ENCODE data around the gene EVX2. TPM values are rescaled to one million over a fixed set of nuclear protein-coding genes. Genes with fewer than 3 reads are reported as not detected.

Gene EVX2
- total RNA-seq, 5 donors from 2014 or later (not counting 1 experiment from before 2014, with no cell fraction given) = not detected

DNA sequence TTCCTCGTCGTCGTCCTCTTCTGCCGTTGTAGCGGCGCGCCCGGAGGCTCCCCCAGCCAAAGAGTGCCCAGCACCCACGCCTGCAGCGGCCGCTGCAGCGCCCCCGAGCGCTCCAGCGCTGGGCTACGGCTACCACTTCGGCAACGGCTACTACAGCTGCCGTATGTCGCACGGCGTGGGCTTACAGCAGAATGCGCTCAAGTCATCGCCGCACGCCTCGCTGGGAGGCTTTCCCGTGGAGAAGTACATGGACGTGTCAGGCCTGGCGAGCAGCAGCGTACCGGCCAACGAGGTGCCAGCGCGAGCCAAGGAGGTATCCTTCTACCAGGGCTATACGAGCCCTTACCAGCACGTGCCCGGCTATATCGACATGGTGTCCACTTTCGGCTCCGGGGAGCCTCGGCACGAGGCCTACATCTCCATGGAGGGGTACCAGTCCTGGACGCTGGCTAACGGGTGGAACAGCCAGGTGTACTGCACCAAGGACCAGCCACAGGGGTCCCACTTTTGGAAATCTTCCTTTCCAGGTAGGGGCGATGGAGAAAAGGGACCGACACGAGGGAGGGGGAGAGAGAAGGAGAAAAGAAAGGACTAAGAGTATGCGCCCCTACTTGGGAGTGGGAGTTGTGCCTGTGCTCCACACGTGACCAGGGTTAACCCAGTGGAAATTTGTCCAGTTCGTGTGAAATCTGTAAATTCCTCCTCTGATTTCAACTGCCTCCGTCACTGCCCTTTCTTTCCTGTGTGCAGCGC lies 9.6 kb upstream of the EVX2 start:
- H3K27ac ChIP-seq (ENCODE audit: low read length) = no peak overlapping the region
- CTCF ChIA-PET = no interaction called here
- WGBS (ENCODE audit: insufficient coverage) = 7% methylated on average over 49 of the region's 53 CpGs
- no peaks in the 10 kb centered on the region for H3K36me3 ChIP-seq (ENCODE audit: control insufficient read depth in 2 of 2, extremely low read depth in 1 of 2, insufficient read depth in 1 of 2, low read length in 1 of 2)
- DNase-seq (peak in 2 of 35 experiments; percentile 12 to 24), ATAC-seq (replicated peaks in 1 of 4) (peak in 1 of 4 experiments; percentile 14)
- no peaks in the 10 kb centered on the region for H3K9me3 ChIP-seq
- H3K27me3 ChIP-seq (replicated peaks in 1 of 2; ENCODE audit: control insufficient read depth in 2 of 2, extremely low read depth in 1 of 2, insufficient read depth in 2 of 2, low read length in 1 of 2) = peaks cover 38 to 67% of the 10 kb centered on the region in 2 experiments
- POLR2A ChIA-PET = no interaction called here
- H3K4me3 Mint-ChIP-seq = peak overlapping the region in 1 of 3 donors; percentile 62
- peaks cover 0 to 3% (median 0%) of the 10 kb centered on the region in 3 donors for H3K9me3 Mint-ChIP-seq
- peaks cover 8 to 31% of the 10 kb centered on the region in 2 experiments for H3K4me1 ChIP-seq (ENCODE audit: control insufficient read depth in 1 of 2, extremely low read depth in 1 of 2, insufficient read depth in 2 of 2, low read length in 2 of 2)
- H3K36me3 Mint-ChIP-seq = no peaks in the 10 kb centered on the region
- peaks cover 36 to 38% (median 37%) of the 10 kb centered on the region in 3 donors for H3K4me1 Mint-ChIP-seq
- peaks cover 83 to 92% of the 10 kb centered on the region in 2 donors for H3K27me3 Mint-ChIP-seq
- H3K4me3 ChIP-seq (ENCODE audit: control insufficient read depth in 1 of 2, extremely low read depth in 1 of 2, low read length in 1 of 2) = peak overlapping the region in 1 of 2 donors; percentile 39
- H3K27ac Mint-ChIP-seq = peak overlapping the region in 1 of 2 donors; percentile 71

DNA sequence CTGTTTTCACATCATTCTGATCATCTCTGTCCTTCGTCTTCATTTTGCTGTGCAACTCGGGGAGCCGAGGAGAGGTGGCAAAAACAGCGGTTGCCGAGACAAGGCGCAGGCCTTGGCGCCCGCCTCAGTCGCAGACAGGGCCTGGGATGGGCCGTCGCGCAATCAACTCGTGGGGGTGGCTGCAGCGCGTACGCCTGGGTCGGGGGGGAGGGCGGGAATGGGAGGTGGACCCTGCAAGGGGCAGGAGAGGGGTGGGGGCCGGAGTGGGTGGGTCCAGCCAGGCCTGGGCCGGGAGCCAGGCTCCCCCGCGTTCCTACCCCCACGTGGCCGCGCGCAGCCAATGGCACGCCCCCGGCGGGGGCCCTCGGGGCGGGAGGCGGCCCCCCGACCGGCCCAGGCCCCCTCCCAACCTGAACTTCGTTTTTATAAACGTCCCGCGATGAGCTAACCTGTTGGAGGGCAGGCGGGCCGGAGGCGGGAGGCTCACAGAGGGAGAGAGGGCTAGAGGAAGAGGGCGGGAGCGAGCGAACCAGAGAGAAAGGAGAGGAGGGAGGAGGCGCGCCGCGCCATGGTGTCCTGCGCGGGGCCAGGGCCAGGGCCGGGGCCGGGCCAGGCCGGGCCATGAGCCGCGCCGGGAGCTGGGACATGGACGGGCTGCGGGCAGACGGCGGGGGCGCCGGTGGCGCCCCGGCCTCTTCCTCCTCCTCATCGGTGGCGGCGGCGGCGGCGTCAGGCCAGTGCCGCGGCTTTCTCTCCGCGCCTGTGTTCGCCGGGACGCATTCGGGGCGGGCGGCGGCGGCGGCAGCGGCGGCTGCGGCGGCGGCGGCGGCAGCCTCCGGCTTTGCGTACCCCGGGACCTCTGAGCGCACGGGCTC lies 8.7 kb upstream of the EVX2 start, which contains the start of gene HOXD13:
Gene HOXD13 (plus strand): TSS at position 452 of the 875 bp plus-strand sequence. CDS start 170 bp downstream, at position 622.
- peaks cover 41 to 67% of the 10 kb centered on the region in 2 experiments for H3K27me3 ChIP-seq (replicated peaks in 1 of 2; ENCODE audit: control insufficient read depth in 2 of 2, extremely low read depth in 1 of 2, insufficient read depth in 2 of 2, low read length in 1 of 2)
- ATAC-seq (replicated peaks in 1 of 4) = peak in 1 of 4 experiments; percentile 28
- H3K4me3 ChIP-seq (ENCODE audit: control insufficient read depth in 1 of 2, extremely low read depth in 1 of 2, low read length in 1 of 2) = peak within 1 kb of the TSS in 1 of 2 donors; percentile 39
- H3K4me3 Mint-ChIP-seq = peak within 1 kb of the TSS; percentile 11 to 68 (median 14)
- ChIA-PET CTCF (interaction anchor here (0.6 kb wide), 2 partner anchors 380 to 496 kb away, joined by 3 to 5 read pairs; no protein-coding TSS in a partner anchor), POLR2A (no interaction called here)
- H3K36me3 Mint-ChIP-seq = no peaks in the 10 kb centered on the region
- H3K27ac Mint-ChIP-seq = peak within 1 kb of the TSS in 1 of 2 donors; percentile 71
- peaks cover 35 to 36% (median 35%) of the 10 kb centered on the region in 3 donors for H3K4me1 Mint-ChIP-seq
- H3K27me3 Mint-ChIP-seq = peaks cover 84 to 92% of the 10 kb centered on the region in 2 donors
- peaks cover 8 to 32% of the 10 kb centered on the region in 2 experiments for H3K4me1 ChIP-seq (ENCODE audit: control insufficient read depth in 1 of 2, extremely low read depth in 1 of 2, insufficient read depth in 2 of 2, low read length in 2 of 2)
- H3K9me3 Mint-ChIP-seq = peaks cover 0 to 3% (median 0%) of the 10 kb centered on the region in 3 donors
- peak in 2 of 35 experiments; percentile 12 to 16 for DNase-seq
- no peaks in the 10 kb centered on the region for H3K36me3 ChIP-seq (ENCODE audit: control insufficient read depth in 2 of 2, extremely low read depth in 1 of 2, insufficient read depth in 1 of 2, low read length in 1 of 2)
- H3K27ac ChIP-seq (ENCODE audit: low read length) = no peak within 1 kb of the TSS
- peaks cover under 1% of the 10 kb centered on the region for H3K9me3 ChIP-seq
- WGBS (ENCODE audit: insufficient coverage) = 5% methylated on average over 66 of the region's 95 CpGs

- H3K27ac Mint-ChIP-seq = peak overlapping the region in 1 of 2 donors; percentile 2
- H3K36me3 Mint-ChIP-seq = no peaks in the 10 kb centered on the region
- H3K4me3 Mint-ChIP-seq = peak overlapping the region; percentile 11 to 68 (median 14)
- peaks cover 3 to 4% (median 4%) of the 10 kb centered on the region in 3 donors for H3K9me3 Mint-ChIP-seq
- H3K36me3 ChIP-seq (ENCODE audit: control insufficient read depth in 2 of 2, extremely low read depth in 1 of 2, insufficient read depth in 1 of 2, low read length in 1 of 2) = no peaks in the 10 kb centered on the region
- ATAC-seq (replicated peaks in 1 of 4) = no peak
- peaks cover 43 to 66% of the 10 kb centered on the region in 2 experiments for H3K27me3 ChIP-seq (replicated peaks in 1 of 2; ENCODE audit: control insufficient read depth in 2 of 2, extremely low read depth in 1 of 2, insufficient read depth in 2 of 2, low read length in 1 of 2)
- ChIA-PET POLR2A (no interaction called here), CTCF (interaction anchor here (0.6 kb wide), 2 partner anchors 381 to 497 kb away, joined by 3 to 5 read pairs; no protein-coding TSS in a partner anchor)
- H3K27me3 Mint-ChIP-seq = peaks cover 84 to 92% of the 10 kb centered on the region in 2 donors
- peaks cover 26 to 28% (median 26%) of the 10 kb centered on the region in 3 donors for H3K4me1 Mint-ChIP-seq
- no peak overlapping the region for H3K27ac ChIP-seq (ENCODE audit: low read length)
- H3K4me3 ChIP-seq (ENCODE audit: control insufficient read depth in 1 of 2, extremely low read depth in 1 of 2, low read length in 1 of 2) = no peak overlapping the region
- peak in 2 of 35 experiments; percentile 9 to 12 for DNase-seq
- 7% methylated on average over 28 of the region's 31 CpGs for WGBS (ENCODE audit: insufficient coverage)
- peaks cover 2% of the 10 kb centered on the region for H3K9me3 ChIP-seq
- H3K4me1 ChIP-seq (ENCODE audit: control insufficient read depth in 1 of 2, extremely low read depth in 1 of 2, insufficient read depth in 2 of 2, low read length in 2 of 2) = peaks cover 0 to 23% of the 10 kb centered on the region in 2 experiments
Measured at GRCh38 chr2:176091329-176092258, 7.8 kb upstream of the EVX2 start.

- POLR2A ChIA-PET = no interaction called here
- Histone ChIP-seq H3K4me1 (ENCODE audit: control insufficient read depth in 1 of 2, extremely low read depth in 1 of 2, insufficient read depth in 2 of 2, low read length in 2 of 2) (peaks cover 0 to 22% of the 10 kb centered on the region in 2 experiments), H3K4me3 (ENCODE audit: control insufficient read depth in 1 of 2, extremely low read depth in 1 of 2, low read length in 1 of 2) (no peak overlapping the region), H3K27me3 (replicated peaks in 1 of 2; ENCODE audit: control insufficient read depth in 2 of 2, extremely low read depth in 1 of 2, insufficient read depth in 2 of 2, low read length in 1 of 2) (peaks cover 50 to 72% of the 10 kb centered on the region in 2 experiments), H3K9me3 (peaks cover 2% of the 10 kb centered on the region), H3K36me3 (ENCODE audit: control insufficient read depth in 2 of 2, extremely low read depth in 1 of 2, insufficient read depth in 1 of 2, low read length in 1 of 2) (no peaks in the 10 kb centered on the region), H3K27ac (ENCODE audit: low read length) (no peak overlapping the region)
- Mint-ChIP-seq H3K4me3 (no peak overlapping the region), H3K27me3 (peaks cover 80 to 91% of the 10 kb centered on the region in 2 donors), H3K9me3 (peaks cover 3 to 7% (median 4%) of the 10 kb centered on the region in 3 donors), H3K4me1 (peaks cover 22 to 23% (median 23%) of the 10 kb centered on the region in 3 donors), H3K36me3 (no peaks in the 10 kb centered on the region), H3K27ac (no peak overlapping the region)
- CTCF ChIA-PET = no interaction called here
- DNase-seq (peak in 1 of 35 experiments; percentile 17), ATAC-seq (replicated peaks in 1 of 4) (no peak)
- 33% methylated on average over 4 of the region's 5 CpGs for WGBS (ENCODE audit: insufficient coverage)
Measured at GRCh38 chr2:176090862-176091261, 7.1 kb upstream of the EVX2 start.

- ChIA-PET CTCF (interaction anchor here (0.5 to 1.7 kb wide), 2 partner anchors 839 to 1747 kb away, joined by 3 to 4 read pairs; no protein-coding TSS in a partner anchor), POLR2A (no interaction called here)
- Histone ChIP-seq H3K36me3 (ENCODE audit: control insufficient read depth in 2 of 2, extremely low read depth in 1 of 2, insufficient read depth in 1 of 2, low read length in 1 of 2) (no peaks in the 10 kb centered on the region), H3K4me3 (ENCODE audit: control insufficient read depth in 1 of 2, extremely low read depth in 1 of 2, low read length in 1 of 2) (no peak overlapping the region), H3K27ac (ENCODE audit: low read length) (no peak overlapping the region), H3K9me3 (peaks cover 2% of the 10 kb centered on the region), H3K27me3 (replicated peaks in 1 of 2; ENCODE audit: control insufficient read depth in 2 of 2, extremely low read depth in 1 of 2, insufficient read depth in 2 of 2, low read length in 1 of 2) (peaks cover 47 to 76% of the 10 kb centered on the region in 2 experiments), H3K4me1 (ENCODE audit: control insufficient read depth in 1 of 2, extremely low read depth in 1 of 2, insufficient read depth in 2 of 2, low read length in 2 of 2) (peaks cover 0 to 27% of the 10 kb centered on the region in 2 experiments)
- no peaks in the 10 kb centered on the region for H3K36me3 Mint-ChIP-seq
- H3K4me3 Mint-ChIP-seq = no peak overlapping the region
- peaks cover 22 to 23% (median 23%) of the 10 kb centered on the region in 3 donors for H3K4me1 Mint-ChIP-seq
- H3K9me3 Mint-ChIP-seq = peaks cover 3 to 7% (median 4%) of the 10 kb centered on the region in 3 donors
- DNase-seq = no peak
- H3K27me3 Mint-ChIP-seq = peaks cover 74 to 91% of the 10 kb centered on the region in 2 donors
- no peak overlapping the region for H3K27ac Mint-ChIP-seq
- no peak for ATAC-seq (replicated peaks in 1 of 4)
Measured at GRCh38 chr2:176089843-176090395, 6.2 kb upstream of the EVX2 start.
